ENCODE measurements around the gene COL8A1.

COL8A1 gene

DNA sequence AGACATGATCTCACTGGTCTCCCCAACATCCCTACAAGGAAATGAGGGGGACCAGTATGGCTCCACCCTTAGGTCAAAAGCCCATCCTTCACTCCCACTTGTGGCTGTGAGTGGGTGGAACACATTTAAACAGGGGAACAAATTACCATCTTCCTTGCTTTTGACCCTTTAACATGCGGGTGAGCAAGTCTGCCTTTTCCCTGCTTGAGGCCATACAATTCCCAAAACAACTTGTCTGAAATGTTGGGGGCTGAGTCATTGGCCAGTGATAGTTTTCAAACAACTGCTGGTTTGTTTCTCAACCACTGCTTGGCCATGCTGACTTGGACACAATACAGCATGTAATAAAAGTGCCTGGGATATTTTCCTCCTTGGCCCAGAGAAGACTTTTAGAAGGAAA lies 39.6 kb downstream of the COL8A1 start:
- DNase-seq = no peak

DNA sequence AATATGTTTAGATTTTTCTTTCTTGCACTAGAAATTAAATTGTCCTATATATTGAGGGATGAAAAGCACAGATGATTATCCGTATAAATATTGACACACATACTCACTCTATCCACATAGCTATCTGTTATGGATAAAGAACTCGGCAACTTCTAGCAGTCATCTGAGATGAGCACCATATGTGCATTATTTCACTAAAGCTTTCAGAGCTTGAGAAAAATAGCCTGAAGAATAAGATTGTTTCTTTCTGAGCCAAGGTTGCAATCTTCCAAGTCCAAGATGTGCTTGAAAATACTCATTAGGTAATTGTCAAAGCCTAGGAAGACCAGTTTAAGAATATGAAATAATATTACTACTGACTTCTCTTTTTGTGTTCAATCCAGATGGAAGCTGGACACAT lies 40.5 kb downstream of the COL8A1 start:
- no peak for DNase-seq

DNA sequence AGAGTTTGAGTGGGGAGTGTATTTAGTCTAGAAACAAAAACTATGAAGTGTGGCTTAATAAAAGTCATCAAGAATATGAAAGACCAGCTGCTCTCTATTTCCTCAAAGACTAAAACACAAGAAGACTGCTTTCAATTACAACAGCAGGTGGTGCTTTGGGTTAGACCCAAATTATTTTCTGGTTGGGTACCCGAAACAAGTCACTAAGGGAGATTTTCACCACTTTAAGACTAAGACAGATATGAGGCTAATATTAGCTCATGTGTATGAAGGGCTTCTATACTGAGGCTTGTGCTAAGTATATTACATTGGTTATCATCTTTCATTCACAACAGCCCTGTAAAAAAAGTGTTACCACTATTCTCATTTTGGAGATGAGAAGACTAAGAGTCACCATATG lies 43.1 kb downstream of the COL8A1 start:
- DNase-seq = no peak

DNA sequence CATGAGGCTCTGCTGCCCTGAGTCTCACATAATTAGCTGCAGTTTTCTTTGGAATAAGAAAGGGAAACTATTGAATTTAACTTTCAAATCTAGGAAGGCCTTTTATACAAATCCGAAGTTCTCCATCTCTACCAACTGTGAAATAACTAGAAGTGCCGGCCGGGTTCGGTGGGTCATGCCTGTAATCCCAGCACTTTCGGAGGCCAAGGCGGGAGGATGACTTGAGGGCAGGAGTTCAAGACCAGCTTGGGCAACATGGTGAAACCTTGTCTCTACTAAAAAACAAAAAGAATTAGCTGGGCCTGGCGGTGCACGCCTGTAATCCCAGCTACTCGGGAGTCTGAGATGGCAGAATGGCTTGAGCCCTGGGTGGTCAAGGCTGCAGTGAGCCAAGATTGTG lies 43.6 kb downstream of the COL8A1 start:
- no peak for DNase-seq

DNA sequence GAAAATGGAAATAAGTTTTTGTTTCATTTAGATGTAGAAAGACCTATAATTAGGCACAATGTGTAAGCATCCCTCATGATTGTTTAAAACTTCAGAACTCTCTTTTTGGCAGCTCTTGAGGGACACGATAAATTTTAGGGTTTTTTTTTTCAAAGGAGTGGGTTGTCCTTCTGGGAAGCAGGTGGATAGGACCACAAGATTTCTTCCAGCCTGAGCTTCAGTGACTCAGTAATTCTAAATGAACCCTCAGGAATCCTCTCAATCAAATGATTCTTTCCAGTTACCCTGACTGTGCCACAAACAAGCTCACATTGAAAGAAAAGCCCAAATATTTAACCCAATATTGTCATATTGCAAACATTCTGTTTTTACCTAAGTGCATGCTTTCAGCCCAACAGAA lies 45.1 kb downstream of the COL8A1 start:
- no peak for DNase-seq

DNA sequence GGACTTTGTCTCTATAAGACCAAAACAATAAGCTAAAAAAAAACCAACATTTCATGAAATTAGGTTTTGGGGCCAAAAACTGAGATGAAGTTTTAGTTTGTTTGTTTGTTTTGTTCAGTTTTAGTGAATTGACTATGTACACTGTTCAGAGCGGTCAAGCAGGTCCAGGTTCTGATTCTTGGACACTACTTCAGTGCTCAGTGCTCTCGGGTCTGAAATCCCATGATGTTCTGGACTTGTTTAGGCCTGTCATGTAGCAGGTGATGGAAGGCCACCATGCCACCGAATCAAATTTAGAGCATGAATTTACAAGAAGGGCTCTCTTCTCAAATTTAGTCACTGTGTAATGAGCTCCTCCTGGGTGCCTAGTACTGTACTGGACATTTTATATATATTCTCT lies 45.5 kb downstream of the COL8A1 start:
- no peak for DNase-seq

DNA sequence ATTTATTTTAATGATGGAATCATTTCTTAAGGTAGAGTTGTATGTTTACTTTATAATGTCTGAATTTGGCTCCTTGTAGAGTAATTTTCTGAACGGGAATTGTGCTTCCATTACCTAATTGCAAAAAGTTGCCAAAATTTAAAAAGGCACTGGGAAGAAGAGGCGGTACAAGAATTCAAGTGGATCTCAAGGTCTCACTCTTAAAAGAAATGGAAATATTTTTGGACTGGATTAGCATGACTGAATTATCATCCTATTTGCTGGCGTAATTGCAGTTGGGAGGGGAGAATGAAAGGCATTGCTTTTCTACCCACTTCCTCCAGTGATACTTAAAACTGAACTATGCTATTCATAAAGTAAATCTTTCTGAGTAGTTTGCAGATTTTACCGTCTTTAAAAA lies 46.2 kb downstream of the COL8A1 start:
- DNase-seq = no peak

DNA sequence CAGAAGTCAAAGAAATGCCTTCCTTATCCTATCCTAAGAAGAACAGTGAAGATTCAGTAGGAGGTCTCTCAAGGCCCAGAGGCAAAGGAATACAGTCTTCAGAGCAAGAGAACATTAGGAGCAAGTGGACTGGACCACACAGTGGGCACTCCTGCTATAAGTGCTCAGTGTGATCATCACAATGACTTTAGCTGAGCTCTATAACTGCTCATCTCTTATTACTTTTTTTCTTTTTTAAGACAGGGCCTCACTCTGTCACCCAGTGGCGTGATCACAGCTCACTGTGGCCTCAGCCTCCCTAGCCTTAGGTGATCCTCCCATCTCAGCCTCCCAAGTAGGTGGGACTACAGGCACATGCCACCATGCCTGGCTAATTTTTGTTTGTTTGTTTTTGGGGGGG lies 48.1 kb downstream of the COL8A1 start:
- no peak for DNase-seq

DNA sequence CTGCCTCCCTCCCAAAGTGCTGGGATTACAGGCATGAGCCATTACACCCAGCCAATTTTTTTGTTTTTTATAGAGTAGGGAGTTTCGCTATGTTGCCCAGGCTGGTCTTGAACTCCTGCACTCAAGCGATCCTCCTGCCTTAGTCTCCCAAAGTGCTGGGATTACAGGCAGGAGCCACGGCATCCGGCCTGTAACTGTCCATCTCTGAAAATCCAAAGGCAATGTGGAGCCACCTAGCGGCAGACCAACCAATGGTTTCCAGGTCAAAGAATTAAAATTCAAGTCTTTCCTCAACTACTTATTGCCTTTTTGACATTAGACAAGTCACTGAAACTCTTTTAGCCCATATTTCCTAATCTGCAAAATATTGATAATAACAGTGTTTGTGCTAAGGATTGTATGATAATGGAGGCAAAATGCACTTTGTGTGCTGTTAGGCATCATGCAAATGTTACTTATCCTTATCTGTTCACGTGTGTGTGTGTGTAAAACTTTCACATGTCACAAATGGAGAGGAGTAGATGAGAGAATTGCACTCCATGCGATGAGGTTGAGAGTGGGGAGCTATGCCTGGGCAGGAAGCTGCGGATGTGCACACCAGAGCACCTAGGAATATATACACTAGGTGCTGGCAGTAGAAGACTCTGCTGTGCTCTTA lies 48.7 kb downstream of the COL8A1 start:
- no peak for DNase-seq

DNA sequence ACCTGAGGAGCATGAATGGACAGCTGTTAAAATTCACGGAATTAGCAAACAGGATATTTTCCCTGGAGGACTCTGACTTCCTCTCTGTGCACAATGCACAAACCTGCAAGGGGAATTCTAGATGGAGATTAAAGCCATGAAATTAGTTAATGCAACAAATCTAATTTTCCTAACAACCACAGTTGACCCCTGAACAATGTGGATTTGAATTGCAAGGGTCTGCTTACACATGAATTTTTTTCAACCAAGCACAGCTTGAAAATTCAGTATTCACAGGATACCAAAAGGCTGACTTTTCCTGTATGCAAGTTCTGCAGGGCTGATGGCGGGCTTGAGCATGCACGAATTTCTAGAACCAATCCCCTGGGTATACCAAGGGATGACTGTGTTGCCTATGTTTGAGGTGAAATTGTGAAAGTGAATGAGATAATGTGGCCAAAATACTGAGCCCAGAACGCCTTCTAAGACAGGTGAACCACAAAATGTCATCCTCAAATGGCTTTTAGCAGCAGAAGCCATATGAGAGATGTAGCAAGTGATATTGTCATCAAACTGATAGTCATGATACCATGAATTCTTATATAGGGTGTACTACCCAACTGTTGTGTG lies 52.5 kb downstream of the COL8A1 start:
- DNase-seq = no peak

DNA sequence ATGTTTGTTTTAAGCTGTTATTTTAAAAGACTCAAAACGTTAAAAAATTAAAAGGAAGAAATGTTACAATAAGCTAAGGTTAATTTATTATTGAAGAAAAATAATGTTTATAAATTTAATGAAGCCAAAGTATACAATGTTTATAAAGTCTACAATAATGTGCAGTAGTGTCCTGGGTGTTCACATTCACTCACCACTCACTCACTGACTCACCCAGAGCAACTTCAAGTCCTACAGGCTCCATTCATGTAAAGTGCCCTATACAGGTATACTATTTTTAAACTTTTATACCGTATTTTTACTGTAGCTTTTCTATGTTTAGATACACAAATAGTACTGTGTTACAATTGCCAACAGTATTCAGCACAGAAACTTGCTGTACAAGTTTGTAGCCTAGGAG lies 55.2 kb downstream of the COL8A1 start:
- no peak for DNase-seq

DNA sequence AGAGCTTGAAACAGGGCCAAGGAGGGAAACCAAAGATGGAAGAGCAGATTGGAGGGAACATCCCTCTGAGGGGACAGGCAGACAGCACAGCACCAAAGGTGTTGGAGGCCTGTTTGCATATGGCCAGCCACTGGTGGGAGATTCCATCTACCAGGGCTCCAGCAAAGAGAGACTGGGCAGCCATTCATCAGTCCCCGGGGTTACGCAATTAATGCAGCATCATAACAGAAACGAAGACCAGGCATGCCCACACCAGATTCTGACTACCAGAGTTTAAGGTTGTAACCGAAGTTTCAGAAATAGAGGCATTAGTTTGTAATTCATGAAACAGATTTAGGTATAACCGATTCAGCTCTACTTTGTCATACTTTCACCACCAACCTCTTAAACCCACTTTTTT lies 58.1 kb downstream of the COL8A1 start:
- no peak for DNase-seq

DNA sequence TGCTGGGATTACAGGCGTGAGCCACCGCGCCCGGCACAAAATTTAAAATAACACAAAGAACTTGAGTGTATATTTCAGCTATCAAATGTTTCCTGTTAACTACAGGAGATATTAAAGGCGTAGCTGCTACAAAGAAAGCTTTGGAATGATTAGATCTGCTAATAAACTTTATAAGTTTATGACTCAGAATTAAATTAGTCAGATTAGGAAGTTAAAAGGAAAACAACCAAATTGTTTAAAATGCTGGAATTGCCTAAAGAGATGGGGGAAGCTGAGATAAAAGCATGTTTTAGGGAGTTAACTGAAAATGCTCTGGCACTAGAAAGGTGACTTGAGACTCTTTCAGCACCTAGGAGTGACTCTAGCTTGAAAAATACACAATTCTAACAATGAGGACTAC lies 58.9 kb downstream of the COL8A1 start:
- no peak for DNase-seq

DNA sequence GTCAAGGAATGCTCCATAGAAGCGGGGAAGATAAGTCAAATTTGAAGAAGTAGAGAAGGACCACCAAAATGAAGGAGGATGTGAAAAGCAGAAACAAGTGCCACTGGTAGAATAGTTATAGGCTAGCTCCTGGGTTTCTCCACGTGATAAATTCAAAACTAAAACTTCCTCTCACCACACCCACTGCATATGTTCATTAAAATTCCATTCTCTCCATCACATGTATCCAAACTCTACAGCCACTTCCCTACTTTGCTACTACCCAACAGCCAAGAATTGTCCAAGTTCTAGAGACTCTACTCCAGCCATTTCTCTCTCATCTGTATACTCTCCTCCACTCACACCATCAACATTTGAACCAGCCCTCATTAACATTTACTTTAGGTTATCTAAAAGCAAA lies 60.5 kb downstream of the COL8A1 start:
- DNase-seq = no peak

DNA sequence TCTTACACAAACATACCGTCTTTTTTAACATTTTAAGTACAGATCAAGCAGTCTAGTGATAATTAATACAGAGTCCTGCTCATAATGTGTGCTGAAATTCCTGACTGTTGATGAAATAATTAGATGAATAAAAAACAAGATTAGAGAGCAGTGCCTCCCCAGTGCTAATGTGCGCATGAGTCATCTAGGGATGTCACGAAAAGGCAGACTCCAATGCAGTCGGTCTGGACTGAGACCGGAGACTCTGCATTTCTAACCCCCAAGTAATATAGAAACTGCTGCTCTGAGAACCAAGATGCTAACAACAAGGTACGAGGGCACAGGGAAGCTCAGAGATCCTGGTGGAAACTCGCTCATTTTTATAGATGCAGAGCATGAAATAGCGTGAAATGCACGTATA lies 61.4 kb downstream of the COL8A1 start:
- no peak for DNase-seq

DNA sequence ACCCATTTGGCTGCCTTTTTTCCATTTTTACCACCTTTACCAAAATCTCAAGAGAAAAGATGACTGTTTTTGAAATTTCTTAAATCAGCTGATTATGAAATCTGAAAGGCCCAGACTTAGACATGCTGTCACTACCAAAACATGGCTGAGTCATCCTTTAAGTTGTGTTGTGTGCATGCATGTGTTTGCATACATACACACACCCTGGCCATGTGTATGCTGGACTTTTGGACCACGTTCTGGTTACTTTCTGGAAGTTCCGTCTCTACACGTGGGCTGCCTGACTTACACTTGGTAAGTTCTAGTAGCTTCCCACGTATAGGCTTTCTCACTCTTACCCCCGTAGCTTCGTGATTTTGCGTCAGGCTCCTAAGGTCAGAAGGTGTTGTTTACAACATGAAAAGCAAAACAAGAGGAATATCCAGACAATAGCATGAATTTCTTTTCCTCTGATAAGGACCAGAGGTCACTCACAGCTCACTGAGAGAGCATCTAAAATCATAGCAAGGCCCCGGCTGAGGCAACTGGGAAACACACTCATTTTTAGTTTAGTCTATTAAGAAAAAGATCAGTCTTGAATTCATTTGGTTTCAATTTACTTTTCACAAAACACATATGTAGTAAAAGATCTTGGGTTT lies 62.4 kb downstream of the COL8A1 start:
- no peak for DNase-seq

DNA sequence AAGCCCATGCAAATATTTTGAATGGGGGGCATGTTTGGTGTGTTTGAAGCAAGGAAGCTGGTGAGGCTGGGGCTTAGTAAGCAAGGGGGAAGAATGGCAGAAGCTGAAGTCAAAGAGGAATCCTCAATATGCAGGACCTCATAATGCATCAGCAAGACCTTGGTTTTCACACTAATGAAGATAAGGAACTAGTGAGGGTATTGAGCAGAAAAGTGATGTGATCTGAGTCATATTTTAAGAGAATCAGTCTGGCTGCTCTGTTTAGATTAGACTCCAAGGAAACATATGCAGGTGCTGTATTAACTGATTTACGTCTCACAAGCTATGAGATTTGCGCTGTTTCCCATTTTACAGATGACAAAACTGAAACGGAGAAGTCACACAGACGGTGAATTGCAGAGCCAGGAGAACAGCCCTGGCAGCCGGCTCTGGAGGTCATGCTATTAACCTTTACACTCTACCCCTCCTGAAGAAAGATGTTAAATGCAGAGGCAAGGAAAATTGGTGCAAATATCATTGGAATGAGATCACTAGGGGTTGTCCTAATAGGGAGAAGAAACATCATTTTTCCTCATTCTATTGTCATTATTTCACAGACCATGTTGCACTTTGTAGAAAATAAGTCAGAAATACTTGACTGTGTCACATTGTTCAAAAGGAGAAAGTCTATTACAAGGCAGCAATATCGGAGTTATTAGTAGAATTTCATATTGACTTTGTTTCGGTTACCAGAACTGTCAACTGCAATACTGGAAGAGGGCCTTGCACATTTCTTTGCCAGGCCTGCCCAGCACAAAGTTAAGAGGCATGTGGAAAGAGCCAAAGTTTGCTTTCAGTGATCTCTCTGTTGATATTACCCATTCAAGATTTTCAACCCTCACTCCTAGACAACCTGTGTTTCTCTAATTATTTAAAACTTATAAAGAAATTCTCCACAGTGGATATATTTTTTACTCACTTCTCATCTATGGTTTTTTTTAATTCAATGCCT lies 64.9 kb downstream of the COL8A1 start:
- DNase-seq = no peak

DNA sequence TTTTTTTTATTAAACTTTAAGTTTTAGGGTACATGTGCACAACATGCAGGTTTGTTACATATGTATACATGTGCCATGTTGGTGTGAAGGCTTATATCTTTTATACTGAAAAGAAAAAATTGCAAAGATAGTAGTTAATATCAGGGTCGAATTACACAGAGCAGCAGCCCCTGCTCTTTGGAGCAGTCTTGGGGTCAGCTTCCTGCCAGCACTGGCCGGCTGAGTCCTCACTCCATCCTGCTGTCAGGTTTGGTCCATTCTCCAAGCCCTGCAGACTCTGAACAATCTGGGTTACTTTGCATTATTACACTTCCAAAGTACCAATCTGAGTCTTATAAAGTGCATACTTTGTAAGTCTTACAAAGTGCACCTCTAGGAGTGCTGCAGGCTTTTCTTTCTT lies 66.0 kb downstream of the COL8A1 start:
- no peak for DNase-seq

DNA sequence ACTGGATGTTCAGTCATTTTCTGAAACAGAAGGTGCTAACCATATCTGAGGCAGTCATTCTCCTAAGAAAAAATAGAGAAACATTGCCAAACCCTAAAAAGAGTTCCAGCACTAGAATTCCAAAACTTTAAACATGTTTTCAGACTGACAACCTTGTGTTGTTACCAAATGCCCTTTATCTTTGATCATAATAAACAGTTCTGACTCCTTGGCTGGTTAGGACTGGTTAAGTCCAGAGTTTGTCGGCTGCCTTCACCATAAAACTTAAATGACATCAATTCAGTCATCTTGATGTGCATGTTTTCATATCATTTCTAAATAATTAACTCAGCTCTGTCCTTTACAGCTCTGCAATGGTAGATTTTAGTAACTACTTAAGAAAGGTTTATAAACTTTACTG lies 68.0 kb downstream of the COL8A1 start:
- DNase-seq = no peak

DNA sequence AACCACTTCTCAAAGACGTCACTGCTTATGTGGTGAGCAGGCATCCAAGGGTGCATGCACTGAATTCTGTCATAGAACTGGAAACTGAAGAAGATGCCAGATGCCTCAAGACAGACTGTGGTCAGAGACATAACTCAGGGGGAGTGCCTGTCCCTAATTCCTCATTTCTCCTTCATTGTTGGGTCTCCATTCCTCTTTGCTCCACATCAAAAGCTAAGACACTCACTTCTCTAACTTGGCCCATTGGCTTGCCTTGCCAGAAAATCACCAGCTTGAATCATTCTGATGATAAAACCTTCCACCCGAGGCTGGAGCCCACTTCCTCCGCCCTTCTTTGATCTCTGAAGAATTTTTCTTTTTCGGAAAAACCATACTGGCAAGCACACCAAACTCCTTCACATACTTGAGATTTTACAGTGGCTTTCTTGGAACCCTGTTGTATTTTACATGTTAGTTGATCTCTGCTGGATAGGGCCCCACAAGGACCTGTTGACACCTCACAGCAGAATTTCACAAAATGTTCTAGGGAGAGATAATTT lies 69.9 kb downstream of the COL8A1 start:
- no peak for DNase-seq

DNA sequence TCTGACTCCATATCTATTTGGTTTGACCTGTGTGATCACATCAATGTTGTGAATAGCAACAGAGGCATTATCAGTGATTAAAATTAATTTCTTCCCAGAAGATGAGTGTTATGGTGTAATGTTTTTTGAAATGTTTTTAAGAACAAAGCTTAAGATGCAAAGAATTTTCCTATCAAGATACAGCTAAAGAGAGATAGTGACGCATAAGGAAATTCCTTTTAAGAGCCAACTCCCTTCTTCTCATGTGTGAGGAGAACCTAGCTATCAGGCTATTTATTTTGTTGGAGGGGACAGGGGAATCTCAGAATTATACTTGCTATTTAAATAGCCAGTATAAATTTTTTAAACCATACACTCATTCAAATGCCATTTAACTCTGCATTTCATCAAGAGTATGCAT lies 71.3 kb downstream of the COL8A1 start:
- DNase-seq = no peak

DNA sequence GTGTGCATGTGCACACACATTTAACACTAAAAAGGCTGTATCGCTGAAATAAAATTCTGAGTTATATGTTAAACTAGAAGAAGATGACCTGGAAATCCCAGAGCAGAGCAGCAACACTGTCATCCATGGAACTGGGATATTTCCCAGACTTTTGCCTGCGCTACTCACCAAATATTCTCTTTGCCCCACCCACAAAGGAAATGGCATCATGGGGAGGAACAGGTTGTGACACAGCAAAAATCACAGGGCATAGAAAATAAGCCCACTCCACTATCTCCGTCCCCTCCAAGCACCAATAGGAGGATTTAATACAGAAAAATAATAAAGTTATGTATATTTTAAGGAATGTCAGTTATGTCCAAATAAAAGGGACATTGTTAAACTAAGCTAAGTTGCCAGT lies 71.7 kb downstream of the COL8A1 start:
- DNase-seq = no peak

DNA sequence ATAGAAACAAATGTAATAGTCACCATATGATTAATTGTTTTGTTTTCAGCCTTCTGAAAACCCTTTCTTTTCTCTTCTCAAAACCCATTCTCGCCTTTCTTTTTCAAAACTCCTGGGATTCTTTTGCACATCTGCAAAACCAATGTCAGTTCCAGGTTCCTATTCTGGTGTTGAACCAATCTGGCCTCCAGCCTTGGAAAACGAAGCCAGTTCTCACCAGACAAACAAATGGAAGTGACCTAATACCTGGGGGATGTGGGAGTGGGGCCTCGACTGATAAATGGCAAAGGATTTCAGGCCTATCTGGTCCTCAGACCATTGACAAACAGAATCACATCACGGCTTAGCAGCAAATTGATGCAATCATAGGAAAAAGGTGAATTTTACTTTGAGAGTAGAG lies 73.0 kb downstream of the COL8A1 start:
- DNase-seq = no peak

All from NCI-H1048 (cell line).